ENCODE measurements around the gene DAPK3. TPM values are rescaled to one million over a fixed set of nuclear protein-coding genes. Genes with fewer than 3 reads are reported as not detected.
A peak's percentile ranks its signal among the peaks of the same experiment; 100 is the strongest.

The DAPK3 gene
- total RNA-seq, 2 donors from 2014 or later, result 33.8 to 45.9 TPM

- Mint-ChIP-seq H3K4me3 (peak overlapping the region; percentile 90 to 95), H3K27me3 (ENCODE audit: low read depth) (no peaks in the 10 kb centered on the region), H3K27ac (peak overlapping the region; percentile 95), H3K36me3 (ENCODE audit: insufficient read depth in 2 of 2) (peaks cover 16 to 23% of the 10 kb centered on the region in 2 donors), H3K9me3 (peaks cover 2% of the 10 kb centered on the region in 2 donors), H3K4me1 (ENCODE audit: low read depth) (peaks cover 58% of the 10 kb centered on the region)
- peak; percentile 90 to 91 for DNase-seq
- peak; percentile 28 to 33 for ATAC-seq (replicated peaks in 1 of 2)
These were observed 16.9 kb upstream of the DAPK3 start for GRCh38 chr19:3987619-3988371.

GRCh38 chr19:3986260-3987041, 15.6 kb upstream of the DAPK3 start:
- ATAC-seq (replicated peaks in 1 of 2) (peak; percentile 28 to 29), DNase-seq (peak; percentile 66 to 72)
- H3K27me3 Mint-ChIP-seq (ENCODE audit: low read depth), result no peaks in the 10 kb centered on the region
- peak overlapping the region; percentile 94 to 95 for H3K4me3 Mint-ChIP-seq
- peak overlapping the region; percentile 84 for H3K27ac Mint-ChIP-seq
- H3K36me3 Mint-ChIP-seq (ENCODE audit: insufficient read depth in 2 of 2), result peaks cover 16 to 30% of the 10 kb centered on the region in 2 donors
- peaks cover 2% of the 10 kb centered on the region in 2 donors for H3K9me3 Mint-ChIP-seq
- peaks cover 72% of the 10 kb centered on the region for H3K4me1 Mint-ChIP-seq (ENCODE audit: low read depth)

DNA sequence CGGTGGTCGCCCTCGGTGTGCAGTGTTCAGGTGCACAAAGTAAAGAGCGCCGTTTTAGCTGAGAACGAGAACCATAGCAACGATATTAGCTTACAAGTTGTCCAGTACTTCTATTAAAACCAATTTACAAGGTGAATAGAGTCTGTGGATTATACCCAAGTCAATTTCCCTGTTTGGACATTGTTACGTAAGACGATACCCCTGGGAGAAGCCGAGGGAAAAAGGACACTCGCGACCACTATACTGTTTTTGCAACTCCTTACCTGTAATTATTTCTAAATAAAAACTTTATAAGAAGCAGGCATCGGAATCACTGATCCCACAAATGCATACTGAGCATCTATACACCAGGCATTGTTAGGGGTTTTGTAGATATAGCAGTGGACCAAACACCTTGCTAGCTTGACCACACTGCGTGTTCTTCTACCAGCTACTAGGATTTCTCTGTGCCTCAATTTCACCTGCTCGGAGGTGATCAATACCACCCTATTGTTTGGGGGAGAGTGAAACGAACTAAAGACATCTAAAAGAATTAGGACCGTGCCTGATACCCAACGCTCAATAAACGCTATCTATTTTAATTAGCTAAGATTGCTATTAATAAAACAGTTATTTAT, 14.9 kb upstream of the DAPK3 start:
- H3K4me1 Mint-ChIP-seq (ENCODE audit: low read depth), result peaks cover 73% of the 10 kb centered on the region
- H3K36me3 Mint-ChIP-seq (ENCODE audit: insufficient read depth in 2 of 2), result peaks cover 18 to 34% of the 10 kb centered on the region in 2 donors
- peaks cover under 1 to 1% of the 10 kb centered on the region in 2 donors for H3K9me3 Mint-ChIP-seq
- peak overlapping the region; percentile 94 to 95 for H3K4me3 Mint-ChIP-seq
- no peak for ATAC-seq (replicated peaks in 1 of 2)
- H3K27me3 Mint-ChIP-seq (ENCODE audit: low read depth), result no peaks in the 10 kb centered on the region
- H3K27ac Mint-ChIP-seq, result peak overlapping the region; percentile 97
- no peak for DNase-seq

DNA sequence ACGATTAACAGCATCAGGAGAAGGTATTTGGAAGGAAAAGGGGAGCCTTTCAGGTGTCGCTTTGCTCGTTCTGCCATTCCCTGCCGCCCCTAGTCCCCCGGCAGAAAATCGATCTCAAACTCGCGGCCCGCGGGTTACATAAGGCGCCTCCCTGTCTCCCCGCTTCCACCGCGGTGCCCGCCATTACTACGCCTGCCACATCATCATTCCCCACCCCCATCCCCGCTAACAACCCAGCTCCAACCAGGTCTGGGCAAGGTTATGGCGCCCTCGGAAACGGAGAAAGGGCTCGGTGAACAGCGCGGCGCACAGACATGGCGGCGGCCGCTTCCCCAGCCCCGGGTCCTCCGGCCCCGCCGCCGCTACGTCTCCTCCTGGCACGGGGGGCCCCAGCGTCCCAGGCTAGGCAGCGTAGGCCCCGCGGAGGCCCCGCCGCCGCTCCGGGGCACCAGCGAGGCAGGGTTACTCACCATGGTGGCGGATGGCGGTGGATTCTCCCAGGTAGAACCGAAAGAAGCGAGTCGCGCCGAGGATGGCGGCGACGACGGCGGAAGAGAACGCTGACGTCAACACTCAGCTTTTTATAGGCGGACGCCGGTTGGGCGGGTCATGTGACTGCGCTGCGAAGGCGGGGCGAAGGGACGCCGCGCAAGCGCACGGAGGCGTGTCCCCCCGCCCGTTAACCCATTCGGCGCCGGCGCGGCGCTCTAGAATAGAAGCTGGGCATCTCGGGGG, 14.2 kb upstream of the DAPK3 start, which contains the start of gene EEF2:
TSS of gene EEF2 (minus strand) at position 556 of the 735 bp plus-strand sequence. CDS start at position 473, 83 bp downstream.
- Mint-ChIP-seq H3K9me3 (no peaks in the 10 kb centered on the region), H3K27ac (peak within 1 kb of the TSS; percentile 97), H3K36me3 (ENCODE audit: insufficient read depth in 2 of 2) (peaks cover 18 to 34% of the 10 kb centered on the region in 2 donors), H3K4me1 (ENCODE audit: low read depth) (peaks cover 67% of the 10 kb centered on the region), H3K4me3 (peak within 1 kb of the TSS; percentile 94 to 95), H3K27me3 (ENCODE audit: low read depth) (no peaks in the 10 kb centered on the region)
- ATAC-seq (replicated peaks in 1 of 2), result peak; percentile 60 to 67
- DNase-seq, result peak; percentile 91 to 94

- Mint-ChIP-seq H3K36me3 (ENCODE audit: insufficient read depth in 2 of 2) (peaks cover 18 to 36% of the 10 kb centered on the region in 2 donors), H3K27ac (peak overlapping the region; percentile 97), H3K27me3 (ENCODE audit: low read depth) (no peaks in the 10 kb centered on the region), H3K4me1 (ENCODE audit: low read depth) (peaks cover 70% of the 10 kb centered on the region), H3K9me3 (no peaks in the 10 kb centered on the region), H3K4me3 (peak overlapping the region; percentile 94 to 95)
- DNase-seq, result no peak
- ATAC-seq (replicated peaks in 1 of 2), result no peak
These were observed 13.6 kb upstream of the DAPK3 start for GRCh38 chr19:3984584-3984907.

- Mint-ChIP-seq H3K27ac (peak overlapping the region; percentile 97), H3K4me3 (peak overlapping the region; percentile 94 to 95)
- no peak for DNase-seq
These were observed 13.2 kb upstream of the DAPK3 start for GRCh38 chr19:3983936-3984583.

GRCh38 chr19:3983542-3983914, 12.6 kb upstream of the DAPK3 start:
- H3K9me3 Mint-ChIP-seq, result no peaks in the 10 kb centered on the region
- H3K4me3 Mint-ChIP-seq, result peak overlapping the region; percentile 94 to 95
- H3K27me3 Mint-ChIP-seq (ENCODE audit: low read depth), result no peaks in the 10 kb centered on the region
- DNase-seq (no peak), ATAC-seq (replicated peaks in 1 of 2) (no peak)
- peaks cover 18 to 42% of the 10 kb centered on the region in 2 donors for H3K36me3 Mint-ChIP-seq (ENCODE audit: insufficient read depth in 2 of 2)
- H3K4me1 Mint-ChIP-seq (ENCODE audit: low read depth), result peaks cover 74% of the 10 kb centered on the region
- peak overlapping the region; percentile 97 for H3K27ac Mint-ChIP-seq

More at GRCh38 chr19:3983936-3984583, 13.2 kb upstream of the DAPK3 start:
- peak in 1 of 2 donors; percentile 3 for ATAC-seq (replicated peaks in 1 of 2)
- no peaks in the 10 kb centered on the region for H3K27me3 Mint-ChIP-seq (ENCODE audit: low read depth)
- H3K4me1 Mint-ChIP-seq (ENCODE audit: low read depth), result peaks cover 74% of the 10 kb centered on the region
- H3K9me3 Mint-ChIP-seq, result no peaks in the 10 kb centered on the region
- H3K36me3 Mint-ChIP-seq (ENCODE audit: insufficient read depth in 2 of 2), result peaks cover 18 to 39% of the 10 kb centered on the region in 2 donors

DNA sequence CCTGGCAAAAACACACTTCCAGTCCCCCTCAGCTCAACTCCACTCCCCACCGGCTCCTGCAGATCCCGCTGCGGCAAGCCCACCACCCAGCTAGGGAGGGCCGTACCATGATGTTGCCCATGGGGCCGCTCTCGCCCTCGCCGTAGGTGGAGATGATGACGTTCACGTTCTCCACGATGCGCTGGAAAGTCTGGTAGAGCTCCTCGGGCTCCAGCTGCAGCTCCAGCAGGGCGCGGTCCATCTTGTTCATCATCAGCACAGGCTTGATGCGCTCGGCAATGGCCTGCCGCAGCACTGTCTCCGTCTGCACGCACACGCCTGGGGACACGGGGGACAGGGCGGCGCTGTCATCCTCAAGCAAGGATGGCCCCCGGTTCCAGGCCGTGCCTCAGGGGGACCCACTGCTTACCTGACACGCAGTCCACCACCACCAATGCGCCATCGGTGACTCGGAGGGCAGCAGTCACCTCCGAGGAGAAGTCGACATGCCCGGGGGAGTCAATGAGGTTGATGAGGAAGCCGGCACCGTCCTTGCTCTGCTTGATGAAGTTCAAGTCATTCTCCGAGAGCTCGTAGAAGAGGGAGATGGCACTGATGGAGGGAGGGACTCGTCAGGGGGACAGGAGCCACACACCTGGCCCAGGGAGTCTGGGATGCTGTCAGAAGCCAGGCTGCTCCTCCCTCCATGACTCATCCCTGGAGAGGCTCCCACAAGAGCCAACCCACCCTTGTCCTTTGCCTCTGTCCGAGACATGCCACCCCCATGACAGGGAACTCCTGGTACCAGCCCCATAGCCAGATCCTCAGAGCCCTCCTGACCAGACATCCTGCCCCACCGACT, 12.0 kb upstream of the DAPK3 start:
- Mint-ChIP-seq H3K36me3 (ENCODE audit: insufficient read depth in 2 of 2) (peaks cover 21 to 45% of the 10 kb centered on the region in 2 donors), H3K4me3 (peak overlapping the region; percentile 94 to 95), H3K4me1 (ENCODE audit: low read depth) (peaks cover 69% of the 10 kb centered on the region), H3K9me3 (no peaks in the 10 kb centered on the region), H3K27me3 (ENCODE audit: low read depth) (no peaks in the 10 kb centered on the region), H3K27ac (peak overlapping the region; percentile 97)
- ATAC-seq (replicated peaks in 1 of 2), result peak in 1 of 2 donors; percentile 9
- DNase-seq, result no peak

DNA sequence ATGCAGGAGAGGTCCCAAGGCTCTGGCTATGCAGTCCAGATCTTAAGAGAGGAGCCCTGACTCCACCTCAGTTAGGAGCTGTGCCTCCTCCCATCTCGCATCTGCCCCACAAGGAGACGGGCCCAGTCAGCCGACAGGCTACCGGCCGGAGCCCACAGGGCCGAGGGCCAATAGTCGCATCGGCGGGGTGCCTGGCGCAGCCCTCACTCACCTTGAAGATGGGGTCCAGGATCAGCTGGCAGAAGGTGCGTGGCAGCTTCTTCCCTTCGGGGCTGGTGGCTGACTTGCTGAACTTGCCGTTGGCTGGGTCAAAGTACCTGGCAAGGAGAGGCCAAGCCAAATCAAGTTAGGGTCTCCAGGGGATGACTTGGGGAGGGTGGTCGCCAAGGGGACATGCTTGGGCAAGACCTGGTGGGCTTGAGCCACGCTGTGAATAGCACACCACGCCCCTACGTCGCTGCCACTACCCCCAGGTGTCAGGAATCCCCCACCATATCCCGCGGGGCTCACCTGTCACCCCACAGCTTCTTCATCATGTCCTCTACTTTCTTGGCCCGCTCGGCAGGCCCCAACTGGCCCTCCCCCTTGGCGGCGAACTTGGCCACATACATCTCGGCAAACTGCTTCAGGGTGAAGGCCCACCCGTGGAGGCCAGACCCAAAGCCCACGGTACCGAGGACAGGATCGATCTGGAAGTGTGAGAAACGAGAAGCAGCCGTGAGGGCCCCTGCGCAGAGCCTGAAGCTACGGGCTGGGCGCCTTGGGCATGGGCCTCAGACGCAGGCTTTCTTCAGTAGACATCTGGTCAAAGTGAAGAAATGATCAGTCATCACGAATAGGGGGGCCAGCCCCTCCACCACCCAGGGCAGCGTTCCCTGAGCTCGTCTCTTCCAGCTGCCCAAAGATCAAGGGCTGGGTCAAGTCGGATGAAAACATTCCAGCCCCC, 11.1 kb upstream of the DAPK3 start:
- peaks cover 61% of the 10 kb centered on the region for H3K4me1 Mint-ChIP-seq (ENCODE audit: low read depth)

DNA sequence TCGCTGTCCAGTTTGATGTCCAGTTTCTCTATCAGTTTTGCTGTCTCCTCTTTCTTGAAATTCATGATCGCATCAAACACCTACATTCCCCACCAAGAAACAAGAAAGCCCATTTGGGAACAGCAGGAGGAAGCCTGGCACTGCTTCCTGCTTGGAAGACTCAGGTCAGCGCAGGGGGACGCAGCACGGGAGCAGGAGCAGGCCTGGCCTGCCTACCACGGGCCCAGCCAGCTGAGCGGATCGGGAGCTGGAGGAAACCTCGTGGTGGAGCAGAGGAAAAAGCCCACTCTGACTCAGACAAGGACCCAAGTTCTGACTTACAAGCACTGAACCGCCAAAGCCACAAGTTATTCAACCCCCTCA, 10.5 kb upstream of the DAPK3 start:
- Mint-ChIP-seq H3K36me3 (ENCODE audit: insufficient read depth in 2 of 2) (peaks cover 24 to 45% of the 10 kb centered on the region in 2 donors), H3K9me3 (no peaks in the 10 kb centered on the region), H3K4me3 (peak overlapping the region; percentile 15 to 39), H3K27me3 (ENCODE audit: low read depth) (no peaks in the 10 kb centered on the region), H3K4me1 (ENCODE audit: low read depth) (peaks cover 56% of the 10 kb centered on the region), H3K27ac (peak overlapping the region; percentile 59)
- DNase-seq, result no peak
- ATAC-seq (replicated peaks in 1 of 2), result no peak

More for the DNA sequence above, 11.1 kb upstream of the DAPK3 start:
- DNase-seq, result no peak
- H3K27me3 Mint-ChIP-seq (ENCODE audit: low read depth), result no peaks in the 10 kb centered on the region
- peaks cover 23 to 45% of the 10 kb centered on the region in 2 donors for H3K36me3 Mint-ChIP-seq (ENCODE audit: insufficient read depth in 2 of 2)
- peak overlapping the region; percentile 75 for H3K27ac Mint-ChIP-seq
- no peak for ATAC-seq (replicated peaks in 1 of 2)
- peak overlapping the region; percentile 94 to 95 for H3K4me3 Mint-ChIP-seq
- no peaks in the 10 kb centered on the region for H3K9me3 Mint-ChIP-seq

Measured in activated T-cell treated with anti-CD3 and anti-CD28 coated beads, Interleukin-2, amount 50 U/mL, for 72 hours (primary cell).